Loucy (cell line): ENCODE data around the gene SMAD7.

Experiments
- EZH2phosphoT487 ChIP-seq: fragments of 200-600 bp; IDR thresholded peaks from 2 replicates; pipeline ENCODE4 v1.6.1; 2018; ENCODE audit warnings: antibody characterized with exemption, mild to moderate bottlenecking, moderate library complexity, borderline replicate concordance
- TF ChIP-seq, protein P1 (sequence below): fragments of 200-600 bp; sonication (generic); conservative IDR thresholded peaks from 2 replicates; pipeline ENCODE4 v1.5.1; 2014; ENCODE audit warnings: mild to moderate bottlenecking, antibody characterized with exemption, low read length

DNA sequence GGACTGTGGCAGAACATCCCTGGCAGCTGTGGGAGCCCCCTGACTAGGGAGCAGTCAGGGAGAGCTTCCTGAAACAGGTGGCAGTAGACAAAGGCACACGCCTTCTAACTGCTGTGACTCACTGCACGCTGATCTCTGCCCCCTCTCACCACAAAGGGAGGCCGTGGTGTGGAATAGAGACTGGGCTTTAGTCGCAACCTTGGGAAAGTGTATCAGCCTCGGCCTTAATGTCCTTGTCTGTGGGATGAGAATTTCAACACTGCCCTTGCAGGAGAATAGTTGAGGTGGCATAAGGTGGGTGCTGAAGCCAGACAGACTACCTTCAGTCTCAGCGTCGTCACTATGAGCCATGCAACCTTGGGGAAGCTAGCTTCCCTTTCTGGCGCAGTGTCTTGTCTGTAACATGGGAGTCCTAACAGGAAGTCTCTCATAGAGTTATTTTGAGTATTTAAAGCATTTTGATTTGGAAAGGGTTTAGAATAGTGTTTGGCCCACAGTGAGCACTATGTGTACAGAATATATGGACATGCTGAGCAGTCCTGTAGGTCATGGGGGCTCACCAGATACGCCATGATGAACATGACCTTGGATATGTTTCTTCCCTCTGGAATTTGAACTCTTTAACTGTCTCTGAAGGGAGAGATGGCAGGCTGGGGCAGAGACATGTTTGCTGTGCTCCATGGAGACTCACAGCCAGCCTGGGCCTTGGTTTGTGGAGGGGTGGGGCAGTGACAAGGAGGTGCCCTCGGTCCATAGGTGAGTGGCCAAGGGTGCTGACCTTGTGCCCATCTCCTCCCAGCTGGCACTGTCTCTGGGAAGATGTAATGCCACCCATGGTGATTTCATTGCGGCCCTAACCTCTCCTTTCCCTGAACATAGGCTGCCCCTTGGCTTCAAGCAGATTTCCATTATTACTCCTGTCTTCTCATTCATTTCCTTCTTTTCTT, 29.5 kb upstream of the SMAD7 start:
- TF ChIP-seq, protein P1, sequence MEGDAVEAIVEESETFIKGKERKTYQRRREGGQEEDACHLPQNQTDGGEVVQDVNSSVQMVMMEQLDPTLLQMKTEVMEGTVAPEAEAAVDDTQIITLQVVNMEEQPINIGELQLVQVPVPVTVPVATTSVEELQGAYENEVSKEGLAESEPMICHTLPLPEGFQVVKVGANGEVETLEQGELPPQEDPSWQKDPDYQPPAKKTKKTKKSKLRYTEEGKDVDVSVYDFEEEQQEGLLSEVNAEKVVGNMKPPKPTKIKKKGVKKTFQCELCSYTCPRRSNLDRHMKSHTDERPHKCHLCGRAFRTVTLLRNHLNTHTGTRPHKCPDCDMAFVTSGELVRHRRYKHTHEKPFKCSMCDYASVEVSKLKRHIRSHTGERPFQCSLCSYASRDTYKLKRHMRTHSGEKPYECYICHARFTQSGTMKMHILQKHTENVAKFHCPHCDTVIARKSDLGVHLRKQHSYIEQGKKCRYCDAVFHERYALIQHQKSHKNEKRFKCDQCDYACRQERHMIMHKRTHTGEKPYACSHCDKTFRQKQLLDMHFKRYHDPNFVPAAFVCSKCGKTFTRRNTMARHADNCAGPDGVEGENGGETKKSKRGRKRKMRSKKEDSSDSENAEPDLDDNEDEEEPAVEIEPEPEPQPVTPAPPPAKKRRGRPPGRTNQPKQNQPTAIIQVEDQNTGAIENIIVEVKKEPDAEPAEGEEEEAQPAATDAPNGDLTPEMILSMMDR = no peak
- no peak for TF ChIP-seq EZH2phosphoT487
